Adrenal gland (tissue), 12 donors: ENCODE results near the gene CALCA. TPM values are rescaled to one million over a fixed set of nuclear protein-coding genes. Genes with fewer than 3 reads are reported as not detected.

Experiments used
- DNase-seq, 7 donors: peaks; one replicate each; pipeline ENCODE4 v3.0.0-alpha.2; 2019 to 2020
- H3K27ac ChIP-seq, 5 donors: fragments of 200-600 bp; sonication (generic) in 4 of 5; 1 replicate in 3 of 5; 2 replicates in 2 of 5; pipeline versions ENCODE4 v1.5.1 to v1.8.0; 2016 to 2020; ENCODE audit warnings: mild to moderate bottlenecking in 1 of 5
- H3K27me3 ChIP-seq: fragments of 200-600 bp; 2 replicates; pipeline ENCODE4 v1.8.0; 2021
- H3K36me3 ChIP-seq, 2 donors: fragments of 200-600 bp; replicated peaks in 1 of 2; 1 replicate in 1 of 2; 2 replicates in 1 of 2; pipeline versions ENCODE4 v1.5.1 to v1.8.0; 2018 to 2022
- H3K4me1 ChIP-seq, 2 donors: fragments of 200-600 bp; replicated peaks in 1 of 2; 1 replicate in 1 of 2; 2 replicates in 1 of 2; pipeline versions ENCODE4 v1.5.1 to v1.8.0; 2018 to 2021
- H3K4me3 ChIP-seq, 4 donors: fragments of 200-600 bp; sonication (generic) in 3 of 4; one replicate each; pipeline ENCODE4 v1.5.1; 2016 to 2018
- H3K9me3 ChIP-seq, 3 donors: fragments of 200-600 bp; sonication (generic) in 1 of 3; replicated peaks in 1 of 3; 1 replicate in 2 of 3; 2 replicates in 1 of 3; pipeline versions ENCODE4 v1.5.1 to v1.8.0; 2016 to 2021
- CTCF ChIP-seq, 6 experiments: fragments of 450-650 bp in 4 of 6; fragments of 200-600 bp in 2 of 6; sonication (generic) in 1 of 6; IDR thresholded peaks; 1 replicate in 5 of 6; 2 replicates in 1 of 6; pipeline versions ENCODE4 v1.5.1 to v1.8.0; 2016 to 2021; ENCODE audit warnings: antibody characterized with exemption in 6 of 6, mild to moderate bottlenecking in 2 of 6, moderate library complexity in 1 of 6
- POLR2A ChIP-seq, 2 donors: fragments of 450-650 bp; IDR thresholded peaks; one replicate each; pipeline ENCODE4 v1.6.1; 2017; ENCODE audit warnings: antibody characterized with exemption in 2 of 2, mild to moderate bottlenecking in 2 of 2, moderate library complexity in 1 of 2
- WGBS, 4 donors: extraction: QIAGEN DNeasy Blood & Tissue Kit in 2 of 4; methylation state at CpG; one replicate each; pipeline versions ENCODE4 v1.1.5 to v1.1.7; 2013 to 2017; 5-methylcytosine and 5-hydroxymethylcytosine counted together
- intact Hi-C, 2 donors: fragments of 100-400 bp; cut with DNase I; formaldehyde crosslinking; loops; one replicate each; pipeline versions ENCODE4 v1.14.1 to v1.15.0; 2022 to 2023
- polyA plus RNA-seq, 3 donors: library from polyadenylated mRNA; stranded (reverse); fragments of 200-250 nt in 2 of 3; fragments of 350-450 nt in 1 of 3; fragmentation: Illumina TruSeq in 1 of 3; extraction: RNeasy Lipid Tissue Mini Kit (QIAGEN cat#74804) in 1 of 3; gene quantifications; one replicate each; pipeline ENCODE4 v1.2.3, GENCODE V29; 2013 to 2014
- total RNA-seq, 9 donors: library from RNA; depleted of rRNA in 4 of 9; stranded (reverse); fragments of >200 nt in 4 of 9; fragments of 120-200 nt in 1 of 9; fragmentation: NEBNext Ultra II Directional in 1 of 9; extraction: Animal tissue kit (Norgen Biotek cat#: 25700) in 1 of 9; gene quantifications; one replicate each; pipeline versions ENCODE4 v1.1.0 to v1.2.4, GENCODE V29; 2013 to 2023
- donor health status: healthy with polysubstance abuse.
- donor health status: Bipolar disorder and iron deficiency.
- donor health status: DM: yes; HTN: yes; CAD: no.
- donor health status: DM: no; HTN: no; CAD: no.
- donor health status: DM: no; HTN: no; CAD: no.
- donor health status: DM: yes; HTN: yes; CAD: no.

The CALCA gene
- total and polyA plus RNA-seq, 12 donors: 0.34 to 2.2 (median 0.95) TPM; not detected in 9

- no peak for DNase-seq
- no peaks in the 10 kb centered on the region for H3K36me3 ChIP-seq
- no peak for TF ChIP-seq POLR2A (IDR thresholded peaks at IDR 0.05)
- no peak for TF ChIP-seq CTCF (IDR thresholded peaks at IDR 0.05)
- WGBS, 4 donors: 1 to 3% (median 3%) methylated on average over 14 to 64 of the region's 64 CpGs
- H3K27me3 ChIP-seq: peaks cover 61% of the 10 kb centered on the region
- H3K27ac ChIP-seq: no peak overlapping the region
- peak overlapping the region in 1 of 4 donors; percentile 36 for H3K4me3 ChIP-seq
- no peaks in the 10 kb centered on the region for H3K9me3 ChIP-seq
- intact Hi-C loops: no loop called here
- peaks cover 5 to 12% of the 10 kb centered on the region in 2 donors for H3K4me1 ChIP-seq
These were observed 1.7 kb upstream of the CALCA start for GRCh38 chr11:14973621-14974514.

- H3K36me3 ChIP-seq: no peaks in the 10 kb centered on the region
- peaks cover 61% of the 10 kb centered on the region for H3K27me3 ChIP-seq
- no peak for DNase-seq
- TF ChIP-seq CTCF (IDR thresholded peaks at IDR 0.05) (no peak), POLR2A (IDR thresholded peaks at IDR 0.05) (no peak)
- no peak overlapping the region for H3K27ac ChIP-seq
- H3K4me1 ChIP-seq: peaks cover 5 to 12% of the 10 kb centered on the region in 2 donors
- intact Hi-C loops: no loop called here
- 5 to 12% (median 7%) methylated on average over 15 to 22 of the region's 22 CpGs for WGBS, 4 donors
- no peak overlapping the region for H3K4me3 ChIP-seq
- no peaks in the 10 kb centered on the region for H3K9me3 ChIP-seq
These were observed 687 bp upstream of the CALCA start for GRCh38 chr11:14972581-14973495.

GRCh38 chr11:14969901-14970323, 2.2 kb downstream of the CALCA start:
- peaks cover 5 to 12% of the 10 kb centered on the region in 2 donors for H3K4me1 ChIP-seq
- TF ChIP-seq CTCF (IDR thresholded peaks at IDR 0.05): peak in 2 of 6 experiments; percentile 14 to 25
- TF ChIP-seq POLR2A (IDR thresholded peaks at IDR 0.05): no peak
- peak in 5 of 7 donors; percentile 13 to 35 (median 19) for DNase-seq
- H3K4me3 ChIP-seq: no peak overlapping the region
- no peaks in the 10 kb centered on the region for H3K36me3 ChIP-seq
- 8 to 50% (median 24%) methylated on average over 1 to 7 of the region's 7 CpGs for WGBS, 4 donors
- intact Hi-C loops: no loop called here
- no peak overlapping the region for H3K27ac ChIP-seq
- peaks cover 55% of the 10 kb centered on the region for H3K27me3 ChIP-seq
- no peaks in the 10 kb centered on the region for H3K9me3 ChIP-seq
